Lower lobe of right lung (tissue), 2 donors: ENCODE data around the gene CCDC107. TPM values are rescaled to one million over a fixed set of nuclear protein-coding genes. Genes with fewer than 3 reads are reported as not detected.
A peak's percentile ranks its signal among the peaks of the same experiment; 100 is the strongest.

ENCODE experiments used
- ATAC-seq, 2 donors: fragments of 200-7000 bp; cut with Tn5 transposase; one replicate each; pipeline ENCODE4 v1.9.1; 2020 to 2022; ENCODE audit warnings: mild to moderate bottlenecking in 2 of 2, moderate library complexity in 2 of 2
- DNase-seq: peaks from one replicate; pipeline ENCODE4 v3.0.0-alpha.2; 2020
- H3K27ac ChIP-seq: fragments of 200-600 bp; one replicate; pipeline ENCODE4 v1.8.0; 2022
- H3K27me3 ChIP-seq: fragments of 200-600 bp; one replicate; pipeline ENCODE4 v1.8.0; 2022; ENCODE audit warnings: low read depth
- H3K36me3 ChIP-seq: fragments of 200-600 bp; one replicate; pipeline ENCODE4 v1.8.0; 2022; ENCODE audit warnings: mild to moderate bottlenecking
- H3K4me1 ChIP-seq: fragments of 200-600 bp; one replicate; pipeline ENCODE4 v1.8.0; 2022
- H3K4me3 ChIP-seq: fragments of 200-600 bp; one replicate; pipeline ENCODE4 v1.8.0; 2022; ENCODE audit warnings: mild to moderate bottlenecking
- H3K9me3 ChIP-seq: fragments of 200-600 bp; one replicate; pipeline ENCODE4 v1.8.0; 2022
- intact Hi-C: fragments of 100-400 bp; cut with DNase I; formaldehyde crosslinking; loops from one replicate; pipeline ENCODE4 v1.11.0; 2022
- total RNA-seq: library from RNA; stranded (reverse); fragmentation: NEBNext Ultra II Directional; extraction: Animal tissue kit (Norgen Biotek cat#: 25700); gene quantifications from one replicate; pipeline ENCODE4 v1.2.1, GENCODE V29; 2021
- TF ChIP-seq, protein P1 (sequence below): fragments of 200-600 bp; IDR thresholded peaks from one replicate; pipeline ENCODE4 v1.8.0; 2022; ENCODE audit warnings: antibody characterized with exemption, mild to moderate bottlenecking
- donor health status: DM: no; HTN: yes; CAD: no; lungs with severe emphysema.

The CCDC107 gene
- total RNA-seq, 1 donor from 2014 or later = 28.9 TPM

DNA sequence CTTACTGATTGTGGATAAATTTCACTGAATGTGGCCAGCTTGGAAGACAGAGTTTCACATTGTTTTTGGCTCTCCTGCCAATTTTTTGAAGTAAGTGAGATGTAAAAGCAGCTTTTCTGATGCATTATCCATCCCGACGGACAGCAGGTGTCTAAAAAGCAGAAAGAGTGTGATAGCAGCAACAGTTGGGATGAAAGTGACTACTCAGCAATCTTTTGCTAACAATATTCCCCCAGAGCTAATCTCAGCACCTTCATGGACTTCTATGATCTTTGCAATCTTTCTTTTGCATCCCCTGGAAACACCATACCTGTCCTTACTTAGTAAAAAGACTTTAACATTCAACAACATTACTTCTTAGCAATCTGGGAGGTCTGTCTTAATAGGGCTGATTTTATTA, 45.2 kb upstream of the CCDC107 start:
- no peak for ATAC-seq
- TF ChIP-seq, protein P1, sequence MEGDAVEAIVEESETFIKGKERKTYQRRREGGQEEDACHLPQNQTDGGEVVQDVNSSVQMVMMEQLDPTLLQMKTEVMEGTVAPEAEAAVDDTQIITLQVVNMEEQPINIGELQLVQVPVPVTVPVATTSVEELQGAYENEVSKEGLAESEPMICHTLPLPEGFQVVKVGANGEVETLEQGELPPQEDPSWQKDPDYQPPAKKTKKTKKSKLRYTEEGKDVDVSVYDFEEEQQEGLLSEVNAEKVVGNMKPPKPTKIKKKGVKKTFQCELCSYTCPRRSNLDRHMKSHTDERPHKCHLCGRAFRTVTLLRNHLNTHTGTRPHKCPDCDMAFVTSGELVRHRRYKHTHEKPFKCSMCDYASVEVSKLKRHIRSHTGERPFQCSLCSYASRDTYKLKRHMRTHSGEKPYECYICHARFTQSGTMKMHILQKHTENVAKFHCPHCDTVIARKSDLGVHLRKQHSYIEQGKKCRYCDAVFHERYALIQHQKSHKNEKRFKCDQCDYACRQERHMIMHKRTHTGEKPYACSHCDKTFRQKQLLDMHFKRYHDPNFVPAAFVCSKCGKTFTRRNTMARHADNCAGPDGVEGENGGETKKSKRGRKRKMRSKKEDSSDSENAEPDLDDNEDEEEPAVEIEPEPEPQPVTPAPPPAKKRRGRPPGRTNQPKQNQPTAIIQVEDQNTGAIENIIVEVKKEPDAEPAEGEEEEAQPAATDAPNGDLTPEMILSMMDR = no peak
- no peak overlapping the region for H3K27ac ChIP-seq
- peaks cover 23% of the 10 kb centered on the region for H3K36me3 ChIP-seq
- intact Hi-C loops = no loop called here
- H3K27me3 ChIP-seq = no peaks in the 10 kb centered on the region
- H3K4me1 ChIP-seq = peaks cover 8% of the 10 kb centered on the region
- DNase-seq = no peak
- H3K4me3 ChIP-seq = no peak overlapping the region
- no peaks in the 10 kb centered on the region for H3K9me3 ChIP-seq

DNA sequence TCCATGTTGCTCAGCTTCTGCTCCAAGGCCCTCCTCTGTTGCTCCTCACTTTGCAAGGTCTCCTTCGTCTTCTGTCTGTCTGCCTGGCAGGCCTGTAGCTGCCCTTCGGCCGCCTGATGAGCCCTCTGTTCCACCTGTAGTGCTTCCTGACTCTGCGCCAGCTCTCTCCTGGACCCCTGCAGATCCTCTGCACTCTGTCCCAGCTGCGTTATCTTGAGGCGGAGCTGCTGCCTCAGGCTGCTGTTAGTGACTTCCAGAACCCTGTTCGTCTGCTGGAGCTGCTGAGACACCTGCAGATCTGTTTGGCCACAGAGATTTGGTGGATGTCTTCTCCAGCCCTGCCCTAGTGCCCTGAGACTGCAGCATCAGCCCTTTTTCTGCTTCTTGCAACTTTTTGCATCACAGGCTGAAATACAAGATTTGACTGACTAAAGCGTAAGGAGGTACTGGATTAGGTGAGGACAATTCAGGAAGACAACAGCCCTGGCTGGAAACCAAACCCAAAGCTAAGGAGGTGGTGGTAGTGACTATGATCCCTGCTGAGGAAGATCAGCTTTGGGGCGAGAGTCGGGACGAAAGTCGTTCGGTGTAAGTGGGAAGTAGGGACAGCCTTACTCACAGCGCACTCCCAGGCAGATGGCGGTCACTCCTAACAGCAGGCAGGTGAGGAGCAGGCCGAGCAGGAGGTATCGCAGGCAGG, 42.0 kb upstream of the CCDC107 start:
- ATAC-seq (no peak), DNase-seq (no peak)
- no peaks in the 10 kb centered on the region for H3K36me3 ChIP-seq
- no peaks in the 10 kb centered on the region for H3K27me3 ChIP-seq
- no peaks in the 10 kb centered on the region for H3K9me3 ChIP-seq
- H3K4me1 ChIP-seq = peaks cover 24% of the 10 kb centered on the region
- TF ChIP-seq, protein P1 = no peak
- intact Hi-C loops = no loop called here
- no peak overlapping the region for H3K27ac ChIP-seq
- H3K4me3 ChIP-seq = no peak overlapping the region

DNA sequence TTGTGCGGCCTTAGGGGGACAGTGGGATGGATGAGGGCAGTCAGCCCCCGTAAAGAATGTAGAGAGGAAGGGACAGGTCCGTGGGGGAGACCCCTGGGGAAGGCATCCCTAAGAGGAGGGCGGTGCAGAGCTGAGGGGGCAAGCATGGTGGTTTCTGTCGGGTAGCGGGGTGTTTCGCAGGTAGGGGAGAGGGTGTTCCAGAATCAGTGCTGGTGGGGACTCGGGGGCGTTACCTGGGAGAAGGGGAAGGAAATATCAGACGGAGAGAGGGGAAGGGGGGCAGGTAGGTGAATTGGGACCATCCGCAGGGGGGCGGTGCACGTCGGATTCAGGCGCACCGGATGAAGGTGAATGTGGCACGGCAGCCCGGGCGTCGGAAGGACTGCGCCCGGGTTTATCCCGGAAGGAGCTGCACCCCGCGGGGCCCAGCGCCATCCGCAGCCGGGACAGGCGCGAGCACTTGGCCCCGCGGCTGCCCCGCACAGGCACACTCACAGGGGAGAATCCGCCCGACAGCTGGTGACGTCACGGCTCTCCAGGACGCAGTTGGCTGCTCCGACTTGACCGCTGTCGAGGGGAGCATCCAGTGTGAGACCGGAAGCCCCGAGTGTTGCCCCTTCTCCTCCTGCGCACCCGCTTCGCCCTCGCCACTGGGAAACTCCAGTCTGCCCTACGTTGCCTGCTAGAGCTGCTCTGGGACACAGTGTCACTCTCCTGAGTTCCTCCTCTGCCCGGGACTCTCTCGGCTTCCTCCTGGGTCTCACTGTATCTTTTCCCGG, 41.2 kb upstream of the CCDC107 start:
- Histone ChIP-seq H3K9me3 (no peaks in the 10 kb centered on the region), H3K27me3 (no peaks in the 10 kb centered on the region), H3K4me1 (peaks cover 24% of the 10 kb centered on the region), H3K27ac (no peak overlapping the region), H3K36me3 (no peaks in the 10 kb centered on the region), H3K4me3 (peak overlapping the region; percentile 57)
- DNase-seq = peak; percentile 89
- intact Hi-C loops = no loop called here
- peak; percentile 81 to 88 for ATAC-seq
- TF ChIP-seq, protein P1 = no peak

DNA sequence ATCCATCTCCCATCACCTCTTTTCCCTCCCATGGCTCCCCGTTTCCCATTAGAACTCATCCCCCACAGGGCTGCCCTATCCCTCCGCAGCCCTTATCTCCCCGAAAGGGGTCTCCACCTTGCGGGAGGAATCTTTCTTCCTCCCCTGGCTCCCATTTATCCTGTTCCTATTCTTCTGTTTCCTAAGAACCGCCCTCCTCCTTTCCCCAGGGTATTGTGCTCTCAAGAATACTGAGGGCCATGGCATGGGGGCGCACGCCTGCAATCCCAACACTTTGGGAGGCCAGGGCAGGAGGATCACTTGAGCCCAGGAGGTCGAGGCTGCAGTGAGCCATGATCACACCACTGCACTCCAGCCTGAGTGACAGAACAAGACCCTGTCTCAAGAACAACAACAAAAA, 40.5 kb upstream of the CCDC107 start:
- ATAC-seq (no peak), DNase-seq (no peak)
- intact Hi-C loops = no loop called here
- H3K4me1 ChIP-seq = peaks cover 24% of the 10 kb centered on the region
- H3K9me3 ChIP-seq = no peaks in the 10 kb centered on the region
- no peak overlapping the region for H3K27ac ChIP-seq
- H3K36me3 ChIP-seq = no peaks in the 10 kb centered on the region
- H3K4me3 ChIP-seq = peak overlapping the region; percentile 57
- no peaks in the 10 kb centered on the region for H3K27me3 ChIP-seq
- TF ChIP-seq, protein P1 = no peak

DNA sequence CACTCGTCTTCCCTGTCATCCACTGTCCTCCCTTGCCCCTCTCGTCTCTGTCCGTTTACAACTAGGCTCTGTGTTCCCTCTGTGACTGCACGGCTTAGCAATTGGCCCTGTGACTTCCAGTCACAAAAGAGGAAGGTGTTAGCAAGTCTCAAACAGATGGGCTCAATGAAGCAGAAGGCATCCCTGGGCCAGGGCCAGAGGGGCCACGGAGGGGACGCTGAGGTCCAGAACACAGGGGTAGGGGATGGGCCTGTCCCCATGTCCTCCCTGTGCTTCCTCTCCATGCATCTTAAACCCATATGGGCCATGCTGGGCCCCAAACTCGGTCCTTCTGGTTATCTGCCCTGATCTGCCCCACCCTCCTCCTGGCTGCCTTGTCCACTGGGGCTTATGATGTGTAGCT, 39.8 kb upstream of the CCDC107 start, which contains the start of gene CD72:
Gene CD72 (minus strand): TSS at position 89 of the 403 bp plus-strand sequence. CDS start 110 bp downstream, outside the sequence.
- intact Hi-C loops = no loop called here
- ATAC-seq = peak; percentile 12 to 34
- Histone ChIP-seq H3K9me3 (no peaks in the 10 kb centered on the region), H3K4me3 (peak within 1 kb of the TSS; percentile 57), H3K27me3 (no peaks in the 10 kb centered on the region), H3K36me3 (no peaks in the 10 kb centered on the region), H3K4me1 (peaks cover 24% of the 10 kb centered on the region), H3K27ac (peak within 1 kb of the TSS; percentile 20)
- no peak for DNase-seq
- TF ChIP-seq, protein P1 = no peak
